GM19468 (cell line): ENCODE measurements around the gene NDUFS7.
A peak's percentile ranks its signal among the peaks of the same experiment; 100 is the strongest.
"Not testable (repeated sequence)": the region's sequence is repeated elsewhere in the genome, so short reads cannot be mapped to it uniquely, and the experiment has no call there.

Source experiments
- ATAC-seq: cut with Tn5 transposase; IDR thresholded peaks from one replicate; pipeline ENCODE4 v1.9.1; 2021; ENCODE audit warnings: mild to moderate bottlenecking, moderate library complexity, moderate number of reproducible peaks; ENCODE audit not compliant: unreplicated experiment; ENCODE audit errors: extremely low read depth

The NDUFS7 gene

DNA sequence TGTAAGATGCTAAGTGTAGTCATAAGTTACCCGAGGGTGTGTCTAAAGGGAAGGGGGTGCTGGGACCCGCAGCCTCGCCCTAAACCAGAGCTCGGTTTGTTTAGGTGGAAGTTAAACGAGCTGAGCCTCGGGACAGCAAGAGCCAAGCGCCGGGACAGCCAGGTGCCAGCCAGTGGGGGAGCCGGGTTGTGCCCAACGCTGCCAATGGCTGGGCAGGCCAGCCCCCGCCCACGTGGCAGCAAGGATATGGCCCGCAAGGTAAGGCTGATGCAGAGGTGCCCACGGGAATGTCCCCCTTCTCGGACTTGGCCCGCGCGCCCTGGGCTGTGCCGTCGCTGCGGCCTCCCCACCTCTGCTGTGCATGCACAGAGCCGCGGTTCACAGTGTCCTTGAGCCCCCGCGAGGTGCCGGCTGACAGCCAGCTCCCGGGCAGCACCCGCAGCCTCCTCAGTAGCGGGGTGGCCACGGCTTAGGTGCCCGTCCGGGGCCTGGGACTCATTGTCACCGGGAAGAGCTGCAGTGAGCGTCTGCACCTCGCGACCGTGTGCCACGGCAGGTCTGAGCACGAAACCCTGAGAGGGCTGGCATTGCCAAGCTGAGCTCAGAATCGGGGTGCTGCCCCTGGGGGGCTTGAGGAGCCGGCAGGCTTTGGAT lies 45.2 kb downstream of the NDUFS7 start:
- ATAC-seq = no peak

- no peak for ATAC-seq
Observed at GRCh38 chr19:1429750-1430149, 46.0 kb downstream of the NDUFS7 start.

GRCh38 chr19:1430246-1430645 lies 46.5 kb downstream of the NDUFS7 start:
- no peak for ATAC-seq

GRCh38 chr19:1431759-1432506 lies 48.2 kb downstream of the NDUFS7 start:
- no peak for ATAC-seq

DNA sequence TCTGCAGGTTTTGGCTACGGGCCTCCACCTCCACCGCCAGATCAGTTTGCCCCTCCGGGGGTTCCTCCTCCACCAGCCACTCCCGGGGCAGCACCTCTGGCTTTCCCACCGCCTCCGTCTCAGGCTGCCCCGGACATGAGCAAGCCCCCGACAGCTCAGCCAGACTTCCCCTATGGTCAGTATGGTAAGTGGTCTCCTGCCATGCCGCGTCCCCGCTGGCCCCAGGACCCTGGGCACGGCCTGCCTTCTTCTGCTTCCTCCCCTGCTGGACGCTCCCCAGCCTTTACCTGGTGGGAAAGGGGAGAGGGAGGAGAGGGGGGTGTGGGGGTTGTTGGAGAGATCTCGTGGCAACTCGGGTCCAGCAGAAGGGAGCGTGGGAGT lies 48.8 kb downstream of the NDUFS7 start:
- no peak for ATAC-seq

GRCh38 chr19:1433119-1434039 lies 49.7 kb downstream of the NDUFS7 start:
- ATAC-seq = no peak

- no peak for ATAC-seq
Observed at GRCh38 chr19:1434040-1434366, 50.3 kb downstream of the NDUFS7 start.

DNA sequence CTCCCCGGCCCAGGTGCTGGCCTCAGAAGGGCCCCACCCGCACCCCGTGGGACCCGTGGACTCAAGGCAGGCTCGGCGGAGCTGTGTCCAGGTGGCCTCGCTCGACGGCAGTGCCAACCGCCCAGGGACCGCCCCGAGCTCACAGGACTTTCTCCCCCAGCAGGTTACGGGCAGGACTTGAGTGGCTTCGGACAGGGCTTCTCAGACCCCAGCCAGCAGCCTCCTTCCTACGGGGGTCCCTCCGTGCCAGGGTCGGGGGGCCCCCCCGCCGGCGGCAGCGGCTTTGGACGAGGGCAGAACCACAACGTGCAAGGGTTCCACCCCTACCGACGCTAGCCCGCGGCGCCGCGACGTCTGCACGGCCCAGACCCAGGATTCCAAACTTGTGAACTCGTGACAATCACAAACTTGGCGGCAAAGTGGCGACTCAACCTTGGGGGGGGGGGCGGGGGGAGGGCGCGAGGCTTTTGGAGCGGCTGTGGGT lies 50.9 kb downstream of the NDUFS7 start:
- ATAC-seq = no peak

DNA sequence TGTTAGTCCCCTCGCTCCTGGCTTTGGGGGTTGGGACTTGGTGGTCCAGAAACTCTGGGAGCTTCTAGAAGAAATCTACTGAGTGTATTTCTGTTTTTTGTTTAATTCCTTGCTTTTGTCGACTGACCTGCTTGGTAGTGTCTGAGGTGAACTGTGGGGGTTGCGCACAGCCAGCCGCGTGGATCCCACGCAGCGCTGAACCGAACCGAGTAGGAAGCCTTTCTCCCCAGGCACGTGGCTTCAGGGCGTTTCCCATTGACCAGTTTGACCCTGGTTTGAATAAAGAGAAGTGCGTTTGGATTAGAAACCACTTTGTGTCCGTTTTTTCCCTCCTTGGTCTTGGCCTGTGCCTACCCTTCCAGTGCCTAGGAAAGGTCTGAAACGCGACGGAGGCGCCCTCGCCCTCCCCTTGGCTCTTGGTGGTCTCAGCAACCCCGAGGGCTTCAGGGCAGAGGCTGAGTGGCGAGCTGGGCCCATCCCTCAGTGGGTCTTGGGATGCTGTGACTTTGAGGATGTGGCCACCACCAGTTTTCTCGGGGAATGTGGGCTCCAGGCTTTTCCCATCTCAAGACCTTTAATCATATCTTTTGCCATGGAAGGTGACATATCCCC lies 51.8 kb downstream of the NDUFS7 start:
- ATAC-seq = no peak

DNA sequence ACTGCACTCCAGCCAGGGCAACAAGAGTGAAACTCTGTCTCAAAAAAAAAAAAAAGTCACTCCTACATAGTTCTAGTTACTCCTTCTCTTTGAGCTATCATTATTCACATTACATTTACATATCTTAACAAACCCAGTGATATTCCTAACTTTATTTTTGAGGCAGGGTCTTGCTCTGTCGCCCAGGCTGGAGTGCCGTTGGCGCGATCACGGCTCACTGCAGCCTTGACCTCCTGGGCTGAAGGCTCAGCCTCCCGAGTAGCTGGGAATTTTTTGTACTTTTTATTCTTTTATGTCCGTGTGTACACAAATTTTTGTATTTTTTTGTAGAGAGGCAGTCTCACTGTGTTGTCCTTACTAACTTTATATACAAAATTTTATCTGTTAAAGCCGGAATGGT lies 53.9 kb downstream of the NDUFS7 start:
- ATAC-seq = no peak

DNA sequence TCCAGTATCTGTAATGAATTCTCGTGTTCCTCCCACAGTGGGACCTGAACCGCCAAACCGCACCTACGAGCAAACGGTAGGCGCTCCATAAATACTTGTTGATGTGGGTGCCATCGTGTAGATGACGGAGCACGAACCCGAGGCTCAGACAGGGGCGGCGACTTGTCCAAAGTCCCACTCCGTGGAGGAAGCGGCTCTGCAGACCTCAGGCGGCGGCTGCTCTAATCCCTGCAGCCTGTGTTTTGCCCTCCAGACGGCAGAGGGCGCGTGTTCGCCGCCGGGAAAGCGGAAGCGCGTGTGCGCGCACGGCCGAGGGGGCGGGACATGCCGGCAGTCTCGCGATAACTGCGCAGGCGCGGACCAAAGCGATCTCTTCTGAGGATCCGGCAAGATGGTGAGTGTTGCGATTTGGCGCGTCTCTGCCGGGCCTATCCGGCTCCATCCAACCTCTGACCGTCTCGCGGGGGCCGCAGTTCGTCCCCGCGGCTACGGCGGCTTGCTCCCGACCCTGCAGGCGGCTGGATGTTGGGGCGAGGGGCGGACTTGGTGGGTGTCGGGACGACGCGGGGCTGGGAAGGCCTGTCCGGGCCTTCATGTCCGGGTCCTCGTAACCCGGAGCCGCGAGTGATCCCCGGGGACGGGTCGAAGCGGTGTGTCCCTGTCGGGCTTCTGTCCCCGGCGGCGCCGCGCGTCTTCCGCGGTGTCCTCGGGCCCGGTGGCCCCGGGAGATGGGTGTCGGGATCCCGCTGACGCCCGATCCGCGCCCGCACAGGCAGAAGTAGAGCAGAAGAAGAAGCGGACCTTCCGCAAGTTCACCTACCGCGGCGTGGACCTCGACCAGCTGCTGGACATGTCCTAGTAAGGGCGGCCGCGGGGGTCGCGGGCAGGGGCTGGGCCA lies 54.6 kb downstream of the NDUFS7 start, which contains the start of gene RPS15:
Gene RPS15, plus strand, starts transcription at position 362 of the 898 bp plus-strand sequence. Its CDS starts 30 bp downstream, at position 392.
- peak; percentile 28 for ATAC-seq

DNA sequence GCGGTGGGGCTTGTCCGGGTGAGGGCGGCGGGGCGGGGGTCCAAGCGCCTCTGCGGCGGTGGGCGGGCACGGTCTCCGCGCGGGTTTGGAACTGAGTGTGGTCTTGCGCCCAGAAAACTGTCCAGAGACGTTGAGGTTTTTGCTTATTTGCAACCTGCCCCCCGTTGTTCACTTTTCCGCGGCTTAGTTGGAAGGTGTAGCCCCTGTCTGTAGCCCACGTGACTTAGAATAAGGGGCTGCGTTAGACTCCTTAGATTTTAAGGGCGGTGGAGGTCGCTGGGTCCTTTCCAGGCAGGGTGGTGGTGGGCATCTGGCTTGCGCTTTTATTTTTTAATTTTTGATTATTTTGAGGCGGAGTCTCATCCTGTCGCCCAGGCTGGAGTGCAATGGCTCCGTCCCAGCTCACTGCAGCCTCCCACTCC lies 55.2 kb downstream of the NDUFS7 start:
- no peak for ATAC-seq

DNA sequence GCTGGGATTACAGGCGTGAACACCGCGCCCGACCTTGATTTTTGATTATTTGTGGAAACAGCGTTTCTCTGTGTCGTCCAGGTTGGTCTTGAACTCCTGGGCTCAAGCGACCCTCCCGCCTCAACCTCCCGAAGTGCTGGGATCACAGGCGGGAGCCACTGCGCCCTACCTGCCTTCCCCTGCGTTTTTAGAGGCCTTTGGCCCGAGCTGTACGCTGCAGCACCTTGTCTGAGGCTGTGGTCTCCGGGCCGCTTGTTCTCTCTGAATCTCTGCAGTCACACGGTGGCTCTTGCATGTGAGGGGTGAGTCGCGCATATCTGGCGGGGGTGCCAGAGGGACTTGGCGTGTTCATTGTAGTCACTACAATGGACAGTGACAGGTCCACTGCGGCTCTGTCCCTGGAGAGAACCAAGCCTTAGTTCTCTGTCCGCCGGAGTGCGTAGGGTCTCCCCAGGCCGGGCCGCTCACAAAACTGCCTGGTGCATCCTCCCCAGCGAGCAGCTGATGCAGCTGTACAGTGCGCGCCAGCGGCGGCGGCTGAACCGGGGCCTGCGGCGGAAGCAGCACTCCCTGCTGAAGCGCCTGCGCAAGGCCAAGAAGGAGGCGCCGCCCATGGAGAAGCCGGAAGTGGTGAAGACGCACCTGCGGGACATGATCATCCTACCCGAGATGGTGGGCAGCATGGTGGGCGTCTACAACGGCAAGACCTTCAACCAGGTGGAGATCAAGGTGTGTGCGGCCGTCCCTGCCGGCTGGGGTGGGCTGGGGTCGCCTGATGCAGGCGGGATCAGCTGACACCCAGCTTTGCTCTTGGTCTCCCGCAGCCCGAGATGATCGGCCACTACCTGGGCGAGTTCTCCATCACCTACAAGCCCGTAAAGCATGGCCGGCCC lies 56.1 kb downstream of the NDUFS7 start:
- not testable (repeated sequence) for ATAC-seq

GRCh38 chr19:1440418-1440801 lies 56.7 kb downstream of the NDUFS7 start:
- no peak for ATAC-seq

DNA sequence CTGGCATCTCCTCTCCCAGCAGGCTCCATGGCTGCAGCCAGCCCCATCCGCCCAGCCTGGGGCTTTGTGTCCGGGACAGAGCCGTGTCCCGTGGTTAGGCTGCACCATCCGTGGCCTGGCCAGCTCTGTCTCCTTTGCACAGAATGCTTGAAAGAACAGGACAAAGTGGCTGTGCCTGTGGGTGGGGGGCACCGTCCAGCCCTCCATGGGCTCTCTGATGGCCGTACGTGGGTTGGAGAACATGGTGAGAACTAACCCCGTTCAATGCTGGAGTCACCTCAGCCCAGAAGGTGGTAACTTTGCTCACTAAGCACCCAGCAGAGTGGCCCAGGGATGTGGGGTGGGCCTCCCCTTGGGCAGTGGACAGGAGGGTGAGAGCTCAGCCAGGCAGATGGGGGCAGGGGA lies 57.3 kb downstream of the NDUFS7 start:
- no peak for ATAC-seq

GRCh38 chr19:1441677-1442438 lies 58.2 kb downstream of the NDUFS7 start:
- no peak for ATAC-seq
